Stimulated activated CD4-positive, alpha-beta T cell treated with anti-CD3 and anti-CD28 coated beads, TNF-alpha, amount 100 ng/mL, for 1 hour (primary cell): ENCODE results near the gene NKAIN4.

Experiments
- DNase-seq, 3 donors: peaks; one replicate each; pipeline ENCODE4 v3.0.0-alpha.2; 2020; ENCODE audit warnings: low read depth in 3 of 3, low spot score in 1 of 3

Gene NKAIN4

GRCh38 chr20:63220696-63221399 lies 33.4 kb downstream of the NKAIN4 start:
- DNase-seq, result no peak

GRCh38 chr20:63219866-63220521 lies 34.3 kb downstream of the NKAIN4 start:
- DNase-seq, result no peak

- DNase-seq, result no peak
Measured at GRCh38 chr20:63219447-63219821, 34.8 kb downstream of the NKAIN4 start.

GRCh38 chr20:63218701-63219446 lies 35.4 kb downstream of the NKAIN4 start:
- no peak for DNase-seq

GRCh38 chr20:63217706-63218105 lies 36.6 kb downstream of the NKAIN4 start:
- DNase-seq, result no peak

GRCh38 chr20:63216849-63217471 lies 37.3 kb downstream of the NKAIN4 start:
- DNase-seq, result no peak

- DNase-seq, result peak; percentile 90 to 93 (median 91)
Measured at GRCh38 chr20:63216041-63216848, 38.0 kb downstream of the NKAIN4 start, which contains the start of gene YTHDF1. Gene YTHDF1 (minus strand): TSS chr20:63216131. CDS start chr20:63215892, 239 bp downstream.

GRCh38 chr20:63215101-63216040 lies 38.9 kb downstream of the NKAIN4 start:
- DNase-seq, result peak in 1 of 3 donors; percentile 16

- no peak for DNase-seq
Measured at GRCh38 chr20:63214514-63214913, 39.7 kb downstream of the NKAIN4 start.

GRCh38 chr20:63212792-63213191 lies 41.5 kb downstream of the NKAIN4 start:
- no peak for DNase-seq

- DNase-seq, result no peak
Measured at GRCh38 chr20:63212393-63212730, 41.9 kb downstream of the NKAIN4 start.

- no peak for DNase-seq
Measured at GRCh38 chr20:63210011-63210605, 44.2 kb downstream of the NKAIN4 start.

- no peak for DNase-seq
Measured at GRCh38 chr20:63208346-63208909, 45.8 kb downstream of the NKAIN4 start.

GRCh38 chr20:63206878-63207277 lies 47.4 kb downstream of the NKAIN4 start:
- DNase-seq, result no peak

GRCh38 chr20:63205896-63206295 lies 48.4 kb downstream of the NKAIN4 start:
- no peak for DNase-seq

- DNase-seq, result no peak
Measured at GRCh38 chr20:63204362-63204761, 49.9 kb downstream of the NKAIN4 start.

- no peak for DNase-seq
Measured at GRCh38 chr20:63202811-63203526, 51.3 kb downstream of the NKAIN4 start.

GRCh38 chr20:63202021-63202420 lies 52.2 kb downstream of the NKAIN4 start:
- DNase-seq, result no peak
